Gastrocnemius medialis (tissue), 4 donors: Measurements from ENCODE around the gene ANTXR1. TPM values are rescaled to one million over a fixed set of nuclear protein-coding genes. Genes with fewer than 3 reads are reported as not detected.

Source experiments
- ATAC-seq, 2 donors: fragments of 150-250 bp; one replicate each; pipeline ENCODE4 v1.9.1; 2016
- DNase-seq, 2 donors: peaks; one replicate each; pipeline ENCODE4 v3.0.0-alpha.2; 2019
- H3K27ac ChIP-seq, 4 donors: fragments of 200-600 bp; sonication (generic); 1 replicate in 1 of 4; 2 replicates in 3 of 4; pipeline ENCODE4 v1.5.1; 2016 to 2018; ENCODE audit warnings: mild to moderate bottlenecking in 2 of 4, moderate library complexity in 1 of 4
- H3K27me3 ChIP-seq, 3 donors: fragments of 200-600 bp; sonication (generic) in 2 of 3; 1 replicate in 1 of 3; 2 replicates in 2 of 3; pipeline versions ENCODE4 v1.5.1 to v1.6.0; 2016 to 2019; ENCODE audit warnings: mild to moderate bottlenecking in 1 of 3, moderate library complexity in 1 of 3
- H3K36me3 ChIP-seq, 2 donors: fragments of 200-600 bp; sonication (generic) in 1 of 2; one replicate each; pipeline ENCODE4 v1.5.1; 2017 to 2018
- H3K4me1 ChIP-seq, 2 donors: fragments of 200-600 bp; sonication (generic) in 1 of 2; one replicate each; pipeline ENCODE4 v1.5.1; 2016 to 2017; ENCODE audit warnings: mild to moderate bottlenecking in 2 of 2
- H3K4me3 ChIP-seq, 4 donors: fragments of 200-600 bp; sonication (generic) in 3 of 4; 1 replicate in 1 of 4; 2 replicates in 3 of 4; pipeline ENCODE4 v1.5.1; 2016 to 2019; ENCODE audit warnings: mild to moderate bottlenecking in 2 of 4
- H3K9me3 ChIP-seq, 3 donors: fragments of 200-600 bp; sonication (generic) in 2 of 3; 1 replicate in 1 of 3; 2 replicates in 2 of 3; pipeline ENCODE4 v1.5.1; 2016 to 2019
- POLR2A ChIP-seq, 2 donors: fragments of 450-650 bp; IDR thresholded peaks; one replicate each; pipeline ENCODE4 v1.6.1; 2017; ENCODE audit warnings: antibody characterized with exemption in 2 of 2, mild to moderate bottlenecking in 2 of 2, moderate library complexity in 2 of 2
- in situ Hi-C, 4 donors: fragments of 200-750 bp; cut with MboI; loops; one replicate each; pipeline versions ENCODE4 v1.15.0 to v1.8.0; 2017; ENCODE audit warnings: low sequenced_read_pairs in 4 of 4
- intact Hi-C: fragments of 100-400 bp; cut with DNase I; formaldehyde crosslinking; loops from one replicate; pipeline ENCODE4 v1.15.1; 2023; ENCODE audit warnings: low total_unique reads
- total RNA-seq, 4 donors: library from RNA; depleted of rRNA; stranded (reverse); fragments of >200 nt; gene quantifications; one replicate each; pipeline versions ENCODE4 v1.1.0 to v1.2.3, GENCODE V29; 2016
- TF ChIP-seq, protein P1 (sequence below), 5 experiments: fragments of 450-650 bp in 3 of 5; fragments of 200-600 bp in 2 of 5; sonication (generic) in 2 of 5; IDR thresholded peaks in 4 of 5; conservative IDR thresholded peaks in 1 of 5; 1 replicate in 4 of 5; 2 replicates in 1 of 5; pipeline ENCODE4 v1.5.1; 2016 to 2019; ENCODE audit warnings: antibody characterized with exemption in 5 of 5, mild to moderate bottlenecking in 3 of 5, moderate library complexity in 3 of 5

Gene ANTXR1
- total RNA-seq, 4 donors from 2014 or later: 8.0 to 13.6 (median 9.7) TPM

DNA sequence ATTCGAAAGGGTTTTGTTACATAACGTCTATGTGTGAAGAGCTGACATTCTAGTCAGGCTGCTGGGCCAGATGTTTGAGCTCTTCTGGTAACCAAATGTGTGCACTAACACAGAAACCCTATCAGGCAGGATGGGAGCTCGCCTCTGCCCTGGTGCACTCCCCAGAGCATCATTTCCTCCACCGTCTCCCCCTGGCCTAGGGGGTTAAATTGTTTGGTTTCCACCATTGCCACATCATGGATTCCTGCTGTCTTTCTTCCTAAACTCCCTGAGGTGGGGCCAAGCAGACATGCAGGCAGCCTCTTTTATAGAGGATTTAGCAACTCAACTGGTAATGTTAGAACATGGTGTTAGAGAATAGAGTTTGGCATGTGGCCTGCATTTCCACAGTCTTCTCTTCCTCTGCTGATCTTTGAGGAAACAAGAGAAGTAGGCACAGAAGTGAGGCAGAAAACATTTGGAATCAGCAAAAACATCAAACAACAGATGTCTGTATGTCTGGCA lies 87.3 kb downstream of the ANTXR1 start:
- Histone ChIP-seq H3K27ac (peak overlapping the region in 2 of 4 donors; percentile 22 to 40), H3K27me3 (no peaks in the 10 kb centered on the region), H3K4me3 (no peak overlapping the region), H3K9me3 (no peaks in the 10 kb centered on the region), H3K36me3 (no peaks in the 10 kb centered on the region), H3K4me1 (peaks cover 10 to 24% of the 10 kb centered on the region in 2 donors)
- TF ChIP-seq POLR2A (IDR thresholded peaks at IDR 0.05): no peak
- TF ChIP-seq, protein P1, sequence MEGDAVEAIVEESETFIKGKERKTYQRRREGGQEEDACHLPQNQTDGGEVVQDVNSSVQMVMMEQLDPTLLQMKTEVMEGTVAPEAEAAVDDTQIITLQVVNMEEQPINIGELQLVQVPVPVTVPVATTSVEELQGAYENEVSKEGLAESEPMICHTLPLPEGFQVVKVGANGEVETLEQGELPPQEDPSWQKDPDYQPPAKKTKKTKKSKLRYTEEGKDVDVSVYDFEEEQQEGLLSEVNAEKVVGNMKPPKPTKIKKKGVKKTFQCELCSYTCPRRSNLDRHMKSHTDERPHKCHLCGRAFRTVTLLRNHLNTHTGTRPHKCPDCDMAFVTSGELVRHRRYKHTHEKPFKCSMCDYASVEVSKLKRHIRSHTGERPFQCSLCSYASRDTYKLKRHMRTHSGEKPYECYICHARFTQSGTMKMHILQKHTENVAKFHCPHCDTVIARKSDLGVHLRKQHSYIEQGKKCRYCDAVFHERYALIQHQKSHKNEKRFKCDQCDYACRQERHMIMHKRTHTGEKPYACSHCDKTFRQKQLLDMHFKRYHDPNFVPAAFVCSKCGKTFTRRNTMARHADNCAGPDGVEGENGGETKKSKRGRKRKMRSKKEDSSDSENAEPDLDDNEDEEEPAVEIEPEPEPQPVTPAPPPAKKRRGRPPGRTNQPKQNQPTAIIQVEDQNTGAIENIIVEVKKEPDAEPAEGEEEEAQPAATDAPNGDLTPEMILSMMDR (IDR thresholded peaks at IDR 0.05 in 4 of 5, conservative IDR thresholded peaks at IDR 0.05 in 1 of 5): no peak
- DNase-seq: peak; percentile 19 to 52
- ATAC-seq: peak in 1 of 2 donors; percentile 68
- intact Hi-C loops: loop anchor here (5.0 kb wide), 1 partner anchor 37 kb away; no protein-coding TSS in a partner anchor
- in situ Hi-C loops: no loop called here

DNA sequence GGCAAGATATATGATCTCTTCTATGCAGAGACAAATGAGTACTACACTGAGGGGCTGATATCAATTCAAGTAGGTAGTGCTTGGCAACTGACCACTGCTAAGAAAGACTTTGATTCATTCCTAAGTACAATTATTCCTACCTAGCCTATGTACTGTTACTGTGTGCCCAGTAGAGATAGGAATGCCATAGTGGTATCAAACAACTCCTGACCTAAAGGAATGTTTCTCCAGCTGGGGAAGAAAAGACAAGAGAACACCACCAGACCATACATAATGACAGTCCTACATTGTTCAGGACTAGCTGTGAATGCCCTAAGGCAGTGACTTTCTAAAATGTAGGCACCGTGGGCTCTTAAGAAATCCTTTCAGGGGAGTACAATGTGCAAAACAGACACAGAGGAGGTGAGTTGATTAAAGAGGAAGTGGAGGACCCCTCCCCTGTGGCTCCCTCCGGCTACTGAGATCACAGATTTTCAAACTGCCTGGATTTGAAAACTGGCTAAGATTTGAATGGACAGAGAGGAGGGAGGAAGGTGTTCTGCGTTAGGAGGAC lies 89.1 kb downstream of the ANTXR1 start:
- intact Hi-C loops: loop anchor here (5.0 kb wide), 1 partner anchor 35 kb away; no protein-coding TSS in a partner anchor
- Histone ChIP-seq H3K4me3 (no peak overlapping the region), H3K36me3 (no peaks in the 10 kb centered on the region), H3K9me3 (no peaks in the 10 kb centered on the region), H3K4me1 (peaks cover 10 to 21% of the 10 kb centered on the region in 2 donors), H3K27ac (no peak overlapping the region), H3K27me3 (no peaks in the 10 kb centered on the region)
- ATAC-seq: no peak
- no peak for DNase-seq
- TF ChIP-seq, protein P1 (IDR thresholded peaks at IDR 0.05 in 4 of 5, conservative IDR thresholded peaks at IDR 0.05 in 1 of 5): no peak
- no peak for TF ChIP-seq POLR2A (IDR thresholded peaks at IDR 0.05)
- in situ Hi-C loops: no loop called here

DNA sequence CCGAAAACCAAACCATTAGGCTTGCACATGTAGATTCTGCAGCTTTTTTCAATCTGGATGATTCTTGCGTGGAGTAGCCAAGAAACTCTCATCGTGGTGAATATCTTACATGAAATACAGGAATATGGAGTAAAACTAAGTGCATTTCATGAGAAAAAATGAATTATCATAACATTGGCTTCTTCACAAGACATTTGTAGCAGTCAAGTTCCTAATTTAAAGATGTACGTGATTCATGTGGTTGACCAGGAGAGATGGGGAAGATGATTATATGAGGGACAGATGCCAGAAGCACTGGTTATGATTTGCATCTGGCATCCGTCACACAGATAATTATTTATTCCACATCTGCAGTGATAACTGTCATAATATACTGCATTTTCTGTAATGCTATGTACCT lies 90.4 kb downstream of the ANTXR1 start:
- H3K36me3 ChIP-seq: no peaks in the 10 kb centered on the region
- in situ Hi-C loops: no loop called here
- H3K27me3 ChIP-seq: no peaks in the 10 kb centered on the region
- DNase-seq (no peak), ATAC-seq (no peak)
- no peaks in the 10 kb centered on the region for H3K9me3 ChIP-seq
- H3K27ac ChIP-seq: no peak overlapping the region
- H3K4me1 ChIP-seq: peaks cover 10 to 11% of the 10 kb centered on the region in 2 donors
- TF ChIP-seq, protein P1 (IDR thresholded peaks at IDR 0.05 in 4 of 5, conservative IDR thresholded peaks at IDR 0.05 in 1 of 5): no peak
- TF ChIP-seq POLR2A (IDR thresholded peaks at IDR 0.05): no peak
- intact Hi-C loops: loop anchor here (5.0 kb wide), 1 partner anchor 34 kb away; no protein-coding TSS in a partner anchor
- no peak overlapping the region for H3K4me3 ChIP-seq

DNA sequence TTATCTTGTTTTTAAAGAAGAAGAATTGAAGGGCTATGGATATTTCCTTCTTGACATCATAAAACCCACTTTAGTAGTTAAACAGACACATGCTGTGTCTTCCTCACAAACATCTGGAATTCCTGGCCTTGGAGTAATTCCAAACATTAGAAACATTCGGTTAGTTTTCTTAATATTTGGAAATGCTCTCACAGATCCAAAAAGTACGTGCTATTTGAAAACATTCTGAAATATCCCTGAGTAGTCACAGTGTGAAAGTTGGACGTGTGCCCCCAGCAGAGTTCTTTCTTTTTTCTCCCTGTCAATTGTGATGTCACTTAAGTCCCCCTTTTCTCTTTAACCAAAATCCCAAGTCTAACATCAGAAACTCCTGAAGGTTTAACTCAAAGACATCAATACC lies 91.3 kb downstream of the ANTXR1 start:
- peak overlapping the region in 2 of 4 donors; percentile 29 to 32 for H3K27ac ChIP-seq
- peak; percentile 39 to 49 for ATAC-seq
- TF ChIP-seq POLR2A (IDR thresholded peaks at IDR 0.05): no peak
- TF ChIP-seq, protein P1 (IDR thresholded peaks at IDR 0.05 in 4 of 5, conservative IDR thresholded peaks at IDR 0.05 in 1 of 5): no peak
- H3K36me3 ChIP-seq: no peaks in the 10 kb centered on the region
- peaks cover 10 to 11% of the 10 kb centered on the region in 2 donors for H3K4me1 ChIP-seq
- intact Hi-C loops (loop anchor here (5.0 kb wide), 1 partner anchor 33 kb away; no protein-coding TSS in a partner anchor), in situ Hi-C loops (no loop called here)
- H3K9me3 ChIP-seq: no peaks in the 10 kb centered on the region
- H3K4me3 ChIP-seq: no peak overlapping the region
- peak in 1 of 2 donors; percentile 46 for DNase-seq
- H3K27me3 ChIP-seq: no peaks in the 10 kb centered on the region
